Measurements from ENCODE around the gene FBXO21.

DNA sequence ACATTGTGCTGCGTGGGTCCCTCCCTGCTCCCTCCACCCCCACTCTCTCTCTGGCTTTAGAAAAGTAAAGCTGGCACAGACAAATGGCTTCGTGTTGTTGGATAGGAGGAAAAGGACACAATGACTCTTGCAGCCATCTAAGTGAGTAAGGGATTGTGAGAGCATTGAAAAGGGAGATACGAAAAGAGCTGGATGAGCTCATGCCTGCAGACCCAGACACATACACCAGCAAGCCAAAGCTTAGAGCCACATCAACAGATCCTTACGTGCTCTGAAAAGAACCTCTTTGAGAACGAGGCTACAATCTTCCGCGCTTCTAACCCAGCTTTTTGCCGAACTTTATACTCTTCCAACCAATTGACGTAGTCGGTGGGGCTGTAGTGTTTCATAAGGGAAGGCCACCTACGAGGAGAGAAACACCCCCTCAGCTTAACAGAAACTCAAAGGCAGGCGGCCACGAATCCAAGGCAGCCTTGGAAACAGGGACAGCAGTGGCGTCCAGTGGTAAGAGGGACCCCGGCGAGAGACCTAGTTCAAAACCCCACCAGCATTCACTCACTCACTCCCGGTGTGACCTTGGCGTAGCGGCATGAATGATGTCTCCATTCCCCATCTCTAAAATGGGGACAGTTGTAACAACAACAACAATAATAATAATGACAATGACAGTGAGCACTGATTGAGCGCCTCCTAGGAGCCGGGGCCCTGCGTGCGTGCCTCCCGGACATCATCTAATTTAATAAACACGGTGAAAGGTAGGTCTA lies 1.1 kb downstream of the FBXO21 start:
- TF ChIP-seq, protein P1, sequence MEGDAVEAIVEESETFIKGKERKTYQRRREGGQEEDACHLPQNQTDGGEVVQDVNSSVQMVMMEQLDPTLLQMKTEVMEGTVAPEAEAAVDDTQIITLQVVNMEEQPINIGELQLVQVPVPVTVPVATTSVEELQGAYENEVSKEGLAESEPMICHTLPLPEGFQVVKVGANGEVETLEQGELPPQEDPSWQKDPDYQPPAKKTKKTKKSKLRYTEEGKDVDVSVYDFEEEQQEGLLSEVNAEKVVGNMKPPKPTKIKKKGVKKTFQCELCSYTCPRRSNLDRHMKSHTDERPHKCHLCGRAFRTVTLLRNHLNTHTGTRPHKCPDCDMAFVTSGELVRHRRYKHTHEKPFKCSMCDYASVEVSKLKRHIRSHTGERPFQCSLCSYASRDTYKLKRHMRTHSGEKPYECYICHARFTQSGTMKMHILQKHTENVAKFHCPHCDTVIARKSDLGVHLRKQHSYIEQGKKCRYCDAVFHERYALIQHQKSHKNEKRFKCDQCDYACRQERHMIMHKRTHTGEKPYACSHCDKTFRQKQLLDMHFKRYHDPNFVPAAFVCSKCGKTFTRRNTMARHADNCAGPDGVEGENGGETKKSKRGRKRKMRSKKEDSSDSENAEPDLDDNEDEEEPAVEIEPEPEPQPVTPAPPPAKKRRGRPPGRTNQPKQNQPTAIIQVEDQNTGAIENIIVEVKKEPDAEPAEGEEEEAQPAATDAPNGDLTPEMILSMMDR (IDR thresholded peaks at IDR 0.05), result peak in 1 of 3 donors; percentile 13
- TF ChIP-seq POLR2A (IDR thresholded peaks at IDR 0.05), result peak; percentile 3
